LNCaP clone FGC (cell line): ENCODE data around the gene SCYGR4.

Source experiments
- DNase-seq: peaks from one replicate; pipeline ENCODE4 v3.0.0-alpha.2; 2011; ENCODE audit warnings: low read depth
- H3K4me3 ChIP-seq: 2 replicates; pipeline ENCODE4 v1.5.1; 2011; ENCODE audit warnings: mild to moderate bottlenecking, low read depth, low read length, control low read depth
- CTCF ChIP-seq: IDR thresholded peaks from 2 replicates; pipeline ENCODE4 v1.5.1; 2012; ENCODE audit warnings: mild to moderate bottlenecking; ENCODE audit not compliant: control insufficient read depth, insufficient read depth; ENCODE audit errors: extremely low read depth

The SCYGR4 gene

GRCh38 chr2:227617316-227618230 is at the start of gene SCYGR4:
Gene SCYGR4 (plus strand): TSS chr2:227617498. CDS start chr2:227617498, 0 bp downstream.
- H3K4me3 ChIP-seq = no peak within 1 kb of the TSS
- no peak for TF ChIP-seq CTCF
- DNase-seq = no peak

GRCh38 chr2:227568852-227569169 is 48.5 kb upstream of the SCYGR4 start:
- no peak for DNase-seq
- H3K4me3 ChIP-seq = no peak overlapping the region
- TF ChIP-seq CTCF = no peak

GRCh38 chr2:227570615-227571014 is 46.7 kb upstream of the SCYGR4 start:
- no peak for DNase-seq
- TF ChIP-seq CTCF = no peak
- no peak overlapping the region for H3K4me3 ChIP-seq

GRCh38 chr2:227576110-227576509 is 41.2 kb upstream of the SCYGR4 start:
- TF ChIP-seq CTCF = no peak
- no peak for DNase-seq
- no peak overlapping the region for H3K4me3 ChIP-seq

- no peak for TF ChIP-seq CTCF
- no peak overlapping the region for H3K4me3 ChIP-seq
Measured at GRCh38 chr2:227576812-227577211, 40.5 kb upstream of the SCYGR4 start.

GRCh38 chr2:227577555-227577954 is 39.7 kb upstream of the SCYGR4 start:
- TF ChIP-seq CTCF = no peak
- no peak overlapping the region for H3K4me3 ChIP-seq
- peak; percentile 49 for DNase-seq

More at GRCh38 chr2:227576812-227577211, 40.5 kb upstream of the SCYGR4 start:
- DNase-seq = no peak

GRCh38 chr2:227578642-227579041 is 38.7 kb upstream of the SCYGR4 start:
- no peak for DNase-seq
- peak; percentile 31; the same call in 1 of the 2 replicates for TF ChIP-seq CTCF
- H3K4me3 ChIP-seq = no peak overlapping the region
